Neural progenitor cell (in vitro differentiated cells): ENCODE data around the gene RAB15.

Experiments
- EZH2 ChIP-seq: fragments of 200-600 bp; sonication (generic); IDR thresholded peaks from 2 replicates; pipeline ENCODE4 v1.6.1; 2017; ENCODE audit warnings: antibody characterized with exemption, mild to moderate bottlenecking, moderate library complexity
- TF ChIP-seq, protein P1 (sequence below): fragments of 200-600 bp; sonication (generic); IDR thresholded peaks from 2 replicates; pipeline ENCODE4 v1.5.1; 2017; ENCODE audit warnings: antibody characterized with exemption, mild to moderate bottlenecking

DNA sequence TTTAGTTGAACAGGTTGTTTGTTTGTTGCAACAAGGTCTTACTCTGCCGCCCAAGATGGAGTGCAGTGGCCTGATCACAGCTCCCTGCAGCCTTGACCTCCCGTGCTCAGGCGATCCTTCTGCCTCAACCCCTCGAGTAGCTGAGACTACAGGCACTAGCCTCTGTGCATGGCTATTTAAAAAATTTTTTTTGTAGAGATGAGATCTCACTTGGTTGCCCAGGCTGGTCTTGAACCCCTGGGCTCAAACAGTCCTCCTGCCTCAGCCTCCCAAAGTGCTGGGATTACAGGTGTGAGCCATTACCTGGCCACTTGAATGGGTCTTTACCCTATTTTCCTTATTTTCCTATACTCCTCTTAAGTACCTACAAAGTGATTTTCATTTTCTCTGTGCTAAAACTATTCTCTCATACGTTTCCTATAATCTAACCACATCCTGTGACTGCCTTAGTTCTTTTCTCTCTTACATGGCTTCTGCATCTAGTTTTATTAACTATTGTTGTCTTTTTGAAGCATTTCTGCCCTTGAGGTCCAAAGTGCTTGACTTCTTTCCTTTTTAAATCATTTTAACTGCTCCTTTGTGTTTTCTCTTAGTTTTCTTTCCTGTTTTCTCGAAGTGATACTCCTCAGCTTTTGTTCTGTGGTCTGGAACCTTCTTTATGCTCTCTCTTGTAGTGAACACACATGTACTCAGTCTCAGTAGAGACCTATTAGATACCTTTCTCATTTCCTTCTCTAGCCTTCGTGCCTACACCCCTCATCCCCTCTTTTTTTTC is 43.7 kb downstream of the RAB15 start:
- TF ChIP-seq EZH2 = no peak
- TF ChIP-seq, protein P1, sequence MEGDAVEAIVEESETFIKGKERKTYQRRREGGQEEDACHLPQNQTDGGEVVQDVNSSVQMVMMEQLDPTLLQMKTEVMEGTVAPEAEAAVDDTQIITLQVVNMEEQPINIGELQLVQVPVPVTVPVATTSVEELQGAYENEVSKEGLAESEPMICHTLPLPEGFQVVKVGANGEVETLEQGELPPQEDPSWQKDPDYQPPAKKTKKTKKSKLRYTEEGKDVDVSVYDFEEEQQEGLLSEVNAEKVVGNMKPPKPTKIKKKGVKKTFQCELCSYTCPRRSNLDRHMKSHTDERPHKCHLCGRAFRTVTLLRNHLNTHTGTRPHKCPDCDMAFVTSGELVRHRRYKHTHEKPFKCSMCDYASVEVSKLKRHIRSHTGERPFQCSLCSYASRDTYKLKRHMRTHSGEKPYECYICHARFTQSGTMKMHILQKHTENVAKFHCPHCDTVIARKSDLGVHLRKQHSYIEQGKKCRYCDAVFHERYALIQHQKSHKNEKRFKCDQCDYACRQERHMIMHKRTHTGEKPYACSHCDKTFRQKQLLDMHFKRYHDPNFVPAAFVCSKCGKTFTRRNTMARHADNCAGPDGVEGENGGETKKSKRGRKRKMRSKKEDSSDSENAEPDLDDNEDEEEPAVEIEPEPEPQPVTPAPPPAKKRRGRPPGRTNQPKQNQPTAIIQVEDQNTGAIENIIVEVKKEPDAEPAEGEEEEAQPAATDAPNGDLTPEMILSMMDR = no peak
